GM18909 (cell line): Measurements from ENCODE around the gene EVX2.

Source experiments
- ATAC-seq: cut with Tn5 transposase; IDR thresholded peaks from one replicate; pipeline ENCODE4 v1.9.1; 2021; ENCODE audit warnings: mild to moderate bottlenecking; ENCODE audit not compliant: unreplicated experiment, poor library complexity

Gene EVX2

GRCh38 chr2:176098366-176099158 is 14.8 kb upstream of the EVX2 start:
- no peak for ATAC-seq

- ATAC-seq: no peak
Observed at GRCh38 chr2:176097820-176098365, 14.1 kb upstream of the EVX2 start.

DNA sequence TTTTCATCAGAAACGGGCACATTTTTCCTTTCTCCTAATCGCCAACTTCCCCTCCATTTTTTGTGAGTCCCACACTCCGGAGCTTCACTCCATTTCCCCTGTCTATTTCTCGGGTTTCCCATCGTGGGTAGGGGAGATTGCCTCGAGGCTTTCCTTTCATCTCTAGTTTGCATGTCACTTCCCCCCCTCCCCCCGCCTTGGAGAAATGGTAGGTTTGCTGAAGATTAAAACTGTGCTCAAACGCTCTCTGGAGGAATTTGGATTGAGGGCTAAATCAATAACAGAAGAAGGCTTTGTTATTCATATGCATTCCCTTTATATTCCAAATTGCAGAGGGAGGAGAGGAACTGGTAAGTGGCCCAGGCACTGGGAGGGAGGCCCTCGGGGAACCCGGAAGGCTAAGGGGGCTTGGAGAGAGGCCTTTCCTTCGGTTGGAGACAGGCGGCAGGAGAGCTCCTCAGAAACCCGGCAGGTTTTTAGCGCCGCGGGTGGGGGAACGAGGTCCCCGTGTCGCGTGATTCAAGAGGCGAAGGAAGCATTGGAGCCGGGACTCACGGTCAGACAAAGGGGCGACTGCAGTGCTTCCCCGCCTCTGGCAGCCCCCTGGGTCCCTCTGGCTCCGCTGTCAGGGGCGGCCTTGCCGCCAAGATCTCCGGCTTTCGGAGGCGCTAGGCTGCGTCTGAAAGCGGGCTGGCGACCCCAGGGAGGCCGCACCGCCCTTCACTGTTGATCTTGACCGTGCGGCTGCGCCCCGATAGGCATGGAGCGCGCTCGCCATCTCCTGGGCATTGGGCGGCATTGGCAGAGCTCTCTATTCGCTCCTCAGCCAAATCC is 13.4 kb upstream of the EVX2 start:
- ATAC-seq: peak; percentile 83

DNA sequence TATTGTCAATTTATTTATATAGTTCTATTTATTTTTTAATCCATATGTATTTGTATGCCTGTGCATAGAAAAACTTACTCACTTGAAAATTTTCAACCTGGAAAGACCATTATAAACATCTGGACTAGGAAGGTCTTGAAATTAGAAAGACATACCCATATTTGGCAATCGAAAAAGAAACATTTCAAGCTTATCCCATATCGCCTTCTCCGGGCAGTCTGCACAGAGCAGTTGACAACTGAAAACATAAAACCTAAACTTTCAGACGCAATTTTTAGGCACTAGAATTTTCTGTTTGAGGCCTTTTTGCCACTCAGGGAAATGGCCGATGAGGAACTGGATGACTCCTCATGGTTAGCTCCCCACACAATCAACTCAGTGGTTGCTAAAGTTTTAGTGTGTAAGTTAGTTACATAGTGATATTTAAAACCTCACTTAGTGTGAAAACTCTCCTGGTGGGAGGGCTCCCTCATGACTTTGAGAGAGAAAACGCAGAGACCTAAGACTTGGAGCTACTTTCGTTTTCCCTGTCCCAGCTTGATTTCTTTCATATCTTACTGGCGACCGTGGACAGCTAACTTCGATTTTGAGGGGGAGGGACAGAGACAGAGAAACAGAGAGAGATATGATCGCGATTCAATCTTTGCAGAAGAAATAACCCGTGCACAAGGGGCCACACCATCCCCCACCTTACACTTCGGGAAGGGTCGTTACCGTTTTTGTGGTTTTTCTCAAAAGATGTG is 12.7 kb upstream of the EVX2 start:
- no peak for ATAC-seq

DNA sequence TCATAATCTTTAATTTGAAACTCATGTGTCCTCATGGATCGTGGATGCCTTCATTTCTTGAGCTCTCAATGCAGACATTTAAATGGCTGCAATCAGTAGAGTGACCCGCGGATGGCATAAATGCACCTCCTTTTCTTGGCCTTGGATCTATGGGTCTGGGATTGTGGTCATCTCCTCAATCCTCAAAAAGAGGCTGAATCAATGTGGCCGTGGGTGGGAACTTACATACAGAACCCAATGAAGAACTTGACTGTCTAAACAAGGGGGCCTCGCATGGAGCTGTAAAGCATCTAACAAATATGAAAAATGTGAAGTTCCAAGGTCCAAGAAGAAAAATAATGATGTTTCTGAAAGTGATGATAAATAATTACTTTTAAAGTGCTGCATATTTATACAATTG is 11.7 kb upstream of the EVX2 start:
- ATAC-seq: no peak

DNA sequence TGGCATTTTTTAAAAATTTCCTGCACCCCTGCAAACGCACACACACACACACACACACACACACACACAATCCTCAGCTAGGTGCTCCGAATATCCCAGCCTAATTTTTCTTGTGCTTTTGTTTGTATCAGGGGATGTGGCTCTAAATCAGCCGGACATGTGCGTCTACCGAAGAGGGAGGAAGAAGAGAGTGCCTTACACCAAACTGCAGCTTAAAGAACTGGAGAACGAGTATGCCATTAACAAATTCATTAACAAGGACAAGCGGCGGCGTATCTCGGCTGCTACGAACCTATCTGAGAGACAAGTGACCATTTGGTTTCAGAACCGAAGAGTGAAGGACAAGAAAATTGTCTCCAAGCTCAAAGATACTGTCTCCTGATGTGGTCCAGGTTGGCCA is 10.6 kb upstream of the EVX2 start:
- no peak for ATAC-seq

- ATAC-seq: no peak
Observed at GRCh38 chr2:176093898-176094249, 10.1 kb upstream of the EVX2 start.

DNA sequence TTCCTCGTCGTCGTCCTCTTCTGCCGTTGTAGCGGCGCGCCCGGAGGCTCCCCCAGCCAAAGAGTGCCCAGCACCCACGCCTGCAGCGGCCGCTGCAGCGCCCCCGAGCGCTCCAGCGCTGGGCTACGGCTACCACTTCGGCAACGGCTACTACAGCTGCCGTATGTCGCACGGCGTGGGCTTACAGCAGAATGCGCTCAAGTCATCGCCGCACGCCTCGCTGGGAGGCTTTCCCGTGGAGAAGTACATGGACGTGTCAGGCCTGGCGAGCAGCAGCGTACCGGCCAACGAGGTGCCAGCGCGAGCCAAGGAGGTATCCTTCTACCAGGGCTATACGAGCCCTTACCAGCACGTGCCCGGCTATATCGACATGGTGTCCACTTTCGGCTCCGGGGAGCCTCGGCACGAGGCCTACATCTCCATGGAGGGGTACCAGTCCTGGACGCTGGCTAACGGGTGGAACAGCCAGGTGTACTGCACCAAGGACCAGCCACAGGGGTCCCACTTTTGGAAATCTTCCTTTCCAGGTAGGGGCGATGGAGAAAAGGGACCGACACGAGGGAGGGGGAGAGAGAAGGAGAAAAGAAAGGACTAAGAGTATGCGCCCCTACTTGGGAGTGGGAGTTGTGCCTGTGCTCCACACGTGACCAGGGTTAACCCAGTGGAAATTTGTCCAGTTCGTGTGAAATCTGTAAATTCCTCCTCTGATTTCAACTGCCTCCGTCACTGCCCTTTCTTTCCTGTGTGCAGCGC is 9.6 kb upstream of the EVX2 start:
- no peak for ATAC-seq

- ATAC-seq: no peak
Observed at GRCh38 chr2:176092270-176093144, 8.7 kb upstream of the EVX2 start, which contains the start of gene HOXD13. Gene HOXD13, plus strand, starts transcription at chr2:176092721. Its CDS starts 170 bp downstream, at chr2:176092891.

DNA sequence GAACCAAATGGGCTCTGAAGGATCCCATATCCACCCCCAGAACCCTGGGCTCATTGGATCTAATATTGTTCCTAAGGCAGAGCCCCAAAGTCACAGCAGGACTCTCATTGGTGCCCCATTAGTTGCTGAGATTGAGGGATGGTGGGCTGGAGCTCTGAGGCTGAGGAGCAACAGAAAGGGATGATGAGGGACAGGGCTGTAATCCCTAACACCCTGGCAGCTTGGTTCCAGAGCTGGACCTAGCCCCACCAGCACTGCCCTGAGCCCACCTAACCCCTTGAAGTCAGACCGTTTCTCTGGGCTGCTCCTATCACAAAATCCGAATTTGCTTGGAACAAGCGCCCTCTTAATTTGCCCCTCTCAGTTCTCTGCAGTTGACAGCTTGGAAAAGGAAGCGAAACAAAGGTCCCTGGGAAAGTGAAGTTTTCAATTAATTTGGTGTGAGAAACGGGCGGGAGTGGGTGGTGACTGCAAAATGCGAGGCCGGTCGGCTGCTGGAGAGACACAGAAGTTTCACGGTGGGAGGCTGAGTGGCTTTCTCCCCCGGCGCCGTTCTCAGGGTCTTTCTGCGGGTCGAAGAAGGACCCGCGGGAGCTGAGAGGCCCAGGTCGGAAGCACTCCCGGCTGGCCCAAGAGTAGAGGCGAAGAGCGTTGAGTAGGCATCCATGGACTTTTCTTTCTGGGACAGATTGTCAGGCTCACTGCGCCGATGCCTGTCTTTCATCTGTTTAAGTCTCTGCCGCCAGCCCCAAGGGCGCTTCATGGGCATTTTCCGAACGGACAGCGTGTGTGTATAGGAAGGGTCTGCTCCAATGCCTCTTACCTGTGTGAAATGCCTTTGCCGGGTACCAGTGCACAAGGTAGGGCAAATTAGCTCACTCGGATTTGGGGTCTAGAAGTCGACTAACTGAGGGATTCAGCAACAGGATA is 7.8 kb upstream of the EVX2 start:
- no peak for ATAC-seq

DNA sequence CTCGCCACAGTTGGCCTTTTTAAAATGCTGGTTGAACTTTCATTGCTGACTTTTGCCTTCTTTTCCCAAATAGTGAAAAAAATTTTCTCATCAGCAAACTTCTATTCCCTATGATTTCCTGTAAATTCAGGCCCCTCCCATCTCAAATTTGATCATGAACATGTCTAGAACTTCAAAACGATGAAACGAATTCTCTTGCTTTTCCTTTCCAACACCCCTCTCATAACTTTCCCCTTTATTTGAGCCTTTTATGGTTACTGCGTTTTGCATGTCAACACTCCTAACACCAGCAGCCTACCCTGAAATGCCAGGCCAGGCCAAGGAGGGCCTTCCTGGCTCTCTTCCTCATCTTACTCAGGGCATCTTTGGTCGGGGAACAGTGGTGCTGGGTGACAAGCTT is 7.1 kb upstream of the EVX2 start:
- no peak for ATAC-seq

- no peak for ATAC-seq
Observed at GRCh38 chr2:176089843-176090395, 6.2 kb upstream of the EVX2 start.

GRCh38 chr2:176088937-176089842 is 5.4 kb upstream of the EVX2 start:
- ATAC-seq: no peak

DNA sequence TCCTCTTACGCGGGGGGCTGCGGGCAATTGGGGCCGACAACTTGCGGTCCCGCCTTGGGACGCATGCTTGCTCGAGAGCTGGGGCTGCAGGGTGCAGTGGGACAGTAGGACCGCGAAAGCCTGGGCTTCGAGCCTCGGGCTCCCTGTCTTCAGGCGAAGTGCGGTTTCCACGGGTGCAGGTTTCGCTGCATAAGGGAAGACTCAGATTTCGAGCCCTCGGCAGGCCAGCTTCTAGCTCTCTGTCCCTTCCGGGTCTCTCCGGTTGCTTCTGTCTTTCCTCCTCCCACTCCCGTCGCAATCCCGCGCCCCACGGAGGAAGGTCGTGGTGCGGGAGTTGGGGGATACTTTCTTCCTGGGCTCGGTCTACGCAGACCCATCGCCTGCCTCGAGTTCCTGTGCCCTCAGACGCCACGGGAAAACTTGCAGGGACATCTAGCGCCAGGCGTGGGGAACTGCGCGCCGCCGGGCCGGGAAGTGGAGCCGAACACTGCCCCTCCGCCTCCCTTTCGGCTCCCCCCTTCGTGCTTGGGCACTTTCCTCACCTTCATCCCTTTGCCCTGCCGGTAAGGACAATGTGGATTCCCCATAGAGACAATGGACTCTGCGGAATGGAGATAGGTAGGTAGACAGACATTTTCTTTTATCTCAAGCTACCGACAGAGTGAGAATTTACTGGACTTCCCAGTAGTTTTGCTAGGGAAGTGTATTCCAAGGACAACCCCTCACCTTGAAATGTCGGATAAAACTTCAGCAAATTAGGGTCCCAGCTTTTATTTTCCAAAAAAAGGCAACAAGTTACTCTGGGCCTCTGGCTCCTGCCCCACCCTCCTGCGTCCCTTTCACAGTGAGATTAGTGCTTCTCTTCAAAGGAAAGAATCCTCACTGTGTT is 4.5 kb upstream of the EVX2 start:
- ATAC-seq: no peak

GRCh38 chr2:176087330-176088047 is 3.7 kb upstream of the EVX2 start:
- no peak for ATAC-seq
